ENCODE measurements around the gene TSPAN16.
"Not testable (repeated sequence)": the region's sequence is repeated elsewhere in the genome, so short reads cannot be mapped to it uniquely, and the experiment has no call there.

TSPAN16 gene

DNA sequence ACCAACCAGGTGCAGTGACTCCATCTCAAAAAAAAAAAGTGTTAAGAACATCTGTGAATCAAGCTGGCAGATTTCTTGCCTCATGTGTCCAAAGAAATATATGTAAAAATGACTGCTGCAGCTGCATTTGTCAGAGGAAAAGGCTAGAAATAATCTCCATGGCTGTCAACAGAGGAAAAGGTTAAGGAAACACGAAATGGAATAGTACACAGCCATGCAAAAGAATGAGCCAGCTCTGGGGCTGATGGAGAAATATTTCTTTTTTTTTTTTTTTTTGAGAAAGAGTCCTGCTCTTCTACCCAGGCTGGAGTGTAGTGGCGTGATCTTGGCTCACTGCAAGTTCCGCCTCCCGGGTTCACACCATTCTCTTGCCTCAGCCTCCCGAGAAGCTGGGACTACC, 36.9 kb downstream of the TSPAN16 start:
- no peak for DNase-seq (ENCODE audit: low spot score)
- TF ChIP-seq, protein P1, sequence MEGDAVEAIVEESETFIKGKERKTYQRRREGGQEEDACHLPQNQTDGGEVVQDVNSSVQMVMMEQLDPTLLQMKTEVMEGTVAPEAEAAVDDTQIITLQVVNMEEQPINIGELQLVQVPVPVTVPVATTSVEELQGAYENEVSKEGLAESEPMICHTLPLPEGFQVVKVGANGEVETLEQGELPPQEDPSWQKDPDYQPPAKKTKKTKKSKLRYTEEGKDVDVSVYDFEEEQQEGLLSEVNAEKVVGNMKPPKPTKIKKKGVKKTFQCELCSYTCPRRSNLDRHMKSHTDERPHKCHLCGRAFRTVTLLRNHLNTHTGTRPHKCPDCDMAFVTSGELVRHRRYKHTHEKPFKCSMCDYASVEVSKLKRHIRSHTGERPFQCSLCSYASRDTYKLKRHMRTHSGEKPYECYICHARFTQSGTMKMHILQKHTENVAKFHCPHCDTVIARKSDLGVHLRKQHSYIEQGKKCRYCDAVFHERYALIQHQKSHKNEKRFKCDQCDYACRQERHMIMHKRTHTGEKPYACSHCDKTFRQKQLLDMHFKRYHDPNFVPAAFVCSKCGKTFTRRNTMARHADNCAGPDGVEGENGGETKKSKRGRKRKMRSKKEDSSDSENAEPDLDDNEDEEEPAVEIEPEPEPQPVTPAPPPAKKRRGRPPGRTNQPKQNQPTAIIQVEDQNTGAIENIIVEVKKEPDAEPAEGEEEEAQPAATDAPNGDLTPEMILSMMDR (IDR thresholded peaks at IDR 0.05; ENCODE audit: extremely low read depth, missing control alignments), result no peak

DNA sequence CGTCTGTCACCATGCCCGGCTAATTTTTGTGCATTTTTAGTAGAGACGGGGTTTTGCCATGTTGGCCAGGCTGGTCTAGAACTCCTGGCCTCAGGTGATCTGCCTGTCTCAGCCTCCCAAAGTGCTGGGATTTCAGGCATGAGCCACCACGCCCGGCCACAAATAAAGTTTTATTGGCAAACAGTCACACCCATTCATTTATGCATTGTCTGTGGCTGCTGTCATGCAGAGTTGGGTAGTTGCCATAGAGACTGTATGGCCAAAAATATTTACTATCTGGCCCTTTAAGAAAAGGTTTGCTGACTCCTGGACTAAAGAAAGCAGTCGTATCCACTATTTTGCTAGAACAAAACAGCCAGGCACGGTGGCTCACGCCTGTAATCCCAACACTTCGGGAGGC, 37.9 kb downstream of the TSPAN16 start:
- not testable (repeated sequence) for DNase-seq (ENCODE audit: low spot score)

DNA sequence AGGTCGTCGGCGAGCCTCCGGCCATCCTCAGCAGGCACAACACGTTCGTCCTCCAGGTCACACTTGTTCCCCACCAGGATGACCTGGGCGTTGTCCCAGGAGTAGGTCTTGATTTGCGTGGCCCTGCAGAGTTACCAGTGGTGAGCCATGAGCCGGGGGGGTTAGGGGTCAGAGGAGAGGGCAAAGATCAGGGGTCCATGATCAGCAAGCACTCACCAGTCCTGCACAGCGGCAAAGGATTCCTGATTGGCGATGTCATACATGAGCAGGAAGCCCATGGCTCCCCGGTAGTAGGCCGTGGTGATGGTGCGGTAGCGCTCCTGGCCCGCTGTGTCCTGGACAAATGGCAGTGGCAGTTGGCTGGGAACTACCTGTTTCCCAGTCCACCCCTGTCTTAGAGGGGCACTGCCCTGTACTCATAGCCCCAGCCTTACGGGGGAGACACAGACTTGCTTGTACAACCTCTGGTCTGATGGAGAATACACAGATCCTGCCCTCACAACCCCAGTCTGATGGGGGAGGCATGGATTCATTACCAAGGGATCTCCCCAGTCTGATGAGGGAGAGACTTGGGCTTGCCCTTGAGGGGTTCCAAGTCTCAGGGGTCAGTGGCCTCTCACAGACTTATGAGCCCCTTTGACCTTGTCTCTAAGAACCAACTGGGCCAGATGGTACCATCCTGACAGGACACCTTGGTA, 39.6 kb downstream of the TSPAN16 start:
- no peak for DNase-seq (ENCODE audit: low spot score)
- TF ChIP-seq, protein P1 (IDR thresholded peaks at IDR 0.05; ENCODE audit: extremely low read depth, missing control alignments), result no peak

DNA sequence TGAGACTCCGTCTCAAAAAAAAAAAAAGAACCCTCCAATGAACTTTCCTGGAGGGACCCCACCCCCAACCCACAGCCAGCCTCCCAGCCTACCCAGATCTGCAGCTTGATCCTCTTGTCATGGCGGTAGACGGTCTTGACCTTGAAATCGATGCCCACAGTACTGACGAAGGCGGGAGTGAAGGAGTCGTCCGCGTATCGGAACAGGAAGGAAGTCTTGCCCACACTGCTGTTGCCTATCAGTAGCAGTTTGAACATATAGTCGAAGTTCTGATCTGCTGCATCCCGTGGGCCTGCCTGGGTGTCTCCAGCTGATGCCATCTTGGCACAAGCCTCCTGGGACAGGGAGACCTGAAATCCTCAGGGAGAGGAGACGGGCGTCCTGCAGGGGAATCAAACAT, 41.1 kb downstream of the TSPAN16 start:
- TF ChIP-seq, protein P1 (IDR thresholded peaks at IDR 0.05; ENCODE audit: extremely low read depth, missing control alignments), result no peak
- DNase-seq (ENCODE audit: low spot score), result no peak

DNA sequence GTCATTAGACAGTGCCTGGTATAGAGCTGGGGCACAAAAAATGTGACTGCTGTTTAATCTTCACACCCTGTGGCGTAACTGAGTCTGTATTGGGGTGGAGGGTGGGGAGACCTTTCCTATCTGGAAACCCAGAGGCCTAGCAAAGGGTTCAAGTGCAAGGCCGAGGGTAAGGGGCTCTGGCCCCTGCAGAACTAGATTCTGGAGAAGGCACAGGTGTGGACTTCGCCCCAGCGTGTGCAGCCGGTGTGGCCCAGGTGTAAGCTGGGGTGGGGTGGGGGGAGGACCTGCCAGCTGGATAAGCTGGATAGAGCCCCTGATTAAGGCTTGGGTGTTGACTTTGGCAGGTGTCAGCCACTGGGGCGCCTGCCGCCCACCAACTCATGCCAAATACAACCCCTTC, 42.2 kb downstream of the TSPAN16 start:
- TF ChIP-seq, protein P1 (IDR thresholded peaks at IDR 0.05; ENCODE audit: extremely low read depth, missing control alignments), result no peak
- DNase-seq (ENCODE audit: low spot score), result no peak

DNA sequence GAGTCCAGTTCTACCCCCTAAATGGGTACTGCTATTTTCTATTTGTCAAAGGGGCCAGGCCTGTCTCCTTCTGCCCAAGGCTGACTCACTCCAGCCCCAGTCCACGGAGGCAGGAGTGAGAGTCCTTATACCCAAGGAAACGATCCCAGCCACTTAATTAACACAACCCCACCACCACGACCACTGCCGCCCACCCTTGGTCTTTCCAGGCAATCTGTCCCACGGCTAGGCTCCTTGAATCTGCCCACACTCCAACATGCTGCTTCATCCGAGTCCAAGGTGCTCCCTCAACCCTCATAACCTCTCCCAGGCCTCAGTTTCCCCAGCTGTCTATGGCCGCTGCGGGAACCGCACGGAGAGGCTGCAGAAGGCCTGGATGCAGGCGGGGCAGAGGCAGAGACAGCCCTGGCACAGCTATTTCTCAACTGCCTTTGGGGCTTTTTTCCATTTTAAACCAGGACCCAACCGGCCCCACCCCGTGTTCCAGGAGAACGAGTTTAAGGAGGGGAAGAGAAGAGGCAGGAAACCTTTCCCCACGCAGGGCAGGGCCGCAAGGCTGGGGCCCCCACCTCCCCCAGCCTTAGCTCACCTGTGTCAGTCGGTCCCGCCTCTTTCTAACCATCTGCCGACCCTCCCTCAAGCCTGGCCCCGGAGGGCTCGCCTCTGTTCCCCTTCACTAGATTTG, 42.8 kb downstream of the TSPAN16 start:
- TF ChIP-seq, protein P1 (IDR thresholded peaks at IDR 0.05; ENCODE audit: extremely low read depth, missing control alignments), result no peak
- DNase-seq (ENCODE audit: low spot score), result no peak

DNA sequence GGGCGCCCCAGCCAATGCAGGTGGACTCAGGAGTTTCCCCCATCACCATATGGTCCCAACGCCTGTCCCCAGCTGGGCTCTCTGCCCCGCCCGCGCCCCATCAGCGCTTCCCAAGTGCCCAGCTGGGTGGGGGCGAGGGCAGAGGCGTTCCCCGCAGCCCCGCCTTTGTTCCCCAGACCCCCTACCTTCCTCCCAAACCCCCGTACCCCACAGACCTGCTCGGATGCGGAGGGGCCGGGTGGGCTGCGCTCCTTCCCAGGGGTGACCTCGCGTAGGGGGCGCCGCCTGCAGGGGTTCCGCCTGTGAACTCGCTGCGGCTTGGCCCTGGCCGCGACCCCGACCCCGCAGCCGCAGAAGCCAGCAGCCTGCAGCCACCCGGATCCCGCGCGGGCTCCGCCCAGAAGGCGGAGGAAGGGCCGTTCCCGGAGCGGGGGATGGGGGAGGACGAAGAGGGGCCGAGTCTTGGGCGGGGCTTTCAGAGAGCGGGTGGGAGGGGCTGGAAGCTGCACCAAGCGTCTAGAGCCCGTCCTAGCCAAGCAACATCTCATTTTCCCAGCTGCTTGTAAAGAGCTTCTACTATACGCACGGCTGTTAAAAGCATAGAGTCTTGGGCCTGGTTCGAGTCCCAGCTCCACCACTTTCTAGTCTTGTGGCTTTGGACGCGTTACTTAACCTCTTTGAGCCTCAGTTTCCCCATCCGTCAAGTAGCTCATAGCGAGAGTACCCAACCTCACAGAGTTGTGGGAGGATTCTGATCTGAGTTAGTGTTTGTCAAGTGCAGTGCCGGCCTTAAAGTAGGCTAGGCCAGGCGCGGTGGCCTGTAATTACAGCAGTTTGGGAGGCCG, 43.5 kb downstream of the TSPAN16 start, which contains the start of gene RAB3D:
TSS of gene RAB3D (minus strand) at position 404 of the 845 bp plus-strand sequence. CDS start 2,258 bp downstream, outside the sequence.
- DNase-seq (ENCODE audit: low spot score), result peak; percentile 97
- TF ChIP-seq, protein P1 (IDR thresholded peaks at IDR 0.05; ENCODE audit: extremely low read depth, missing control alignments), result no peak

DNA sequence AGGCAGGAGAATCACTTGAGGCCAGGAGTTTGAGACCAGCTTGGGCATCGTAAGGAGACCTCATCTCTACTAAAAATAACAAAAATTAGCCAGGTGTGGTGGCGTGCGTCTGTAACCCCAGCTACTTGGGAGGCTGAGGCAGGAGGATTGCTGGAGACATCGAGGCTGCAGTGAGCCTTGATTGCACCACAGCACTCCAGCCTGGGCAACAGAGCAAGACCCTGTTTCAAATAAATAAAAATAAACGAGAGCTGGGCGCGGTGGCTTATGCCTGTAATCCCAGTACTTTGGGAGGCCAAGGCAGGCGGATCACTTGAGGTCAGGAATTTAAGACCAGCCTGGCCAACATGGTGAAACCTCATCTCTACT, 44.1 kb downstream of the TSPAN16 start:
- DNase-seq (ENCODE audit: low spot score), result not testable (repeated sequence)

All from GM20000 (cell line).